SK-N-SH (cell line): ENCODE results near the gene ABHD2. TPM values are rescaled to one million over a fixed set of nuclear protein-coding genes. Genes with fewer than 3 reads are reported as not detected.

Source experiments
- CTCF ChIA-PET: fragments of 300-600, 350-600 bp; formaldehyde crosslinking; extraction: SDS; loops from one replicate; lab custom pipeline; 2021; lab: Yijun Ruan, JAX
- POLR2A ChIA-PET: fragments of 350-600 bp; sonication (Branson Sonifier 250); formaldehyde crosslinking; extraction: SDS; loops from one replicate; lab custom pipeline; 2020; ENCODE audit warnings: antibody characterized with exemption, inconsistent platforms; lab: Yijun Ruan, JAX
- DNase-seq: peaks from one replicate; pipeline ENCODE4 v3.0.0; 2012
- H2AFZ ChIP-seq: fragments of 200-600 bp; sonication (generic); 2 replicates; pipeline ENCODE4 v1.8.1; 2016; ENCODE audit warnings: antibody characterized with exemption, mild to moderate bottlenecking, low read depth
- H3F3A ChIP-seq: fragments of 200-600 bp; sonication (generic); replicated peaks from 2 replicates; pipeline ENCODE3; 2016; ENCODE audit warnings: antibody characterized with exemption, mild to moderate bottlenecking; ENCODE audit not compliant: insufficient read depth
- H3K27ac ChIP-seq, 2 experiments: fragments of 200-500 bp in 1 of 2; fragments of 200-600 bp in 1 of 2; sonication (Bioruptor generic) in 1 of 2; sonication (generic), shearing (Covaris generic) in 1 of 2; 2 replicates each; pipeline versions ENCODE4 v1.5.1 to v1.6.1; 2014 to 2016; ENCODE audit warnings: low read depth in 2 of 2, inconsistent platforms in 1 of 2, low read length in 1 of 2, mild to moderate bottlenecking in 1 of 2, mixed read lengths in 1 of 2
- H3K27me3 ChIP-seq: fragments of 200-600 bp; sonication (generic), shearing (Covaris generic); 2 replicates; pipeline ENCODE4 v1.6.1; 2016; ENCODE audit warnings: mixed run types; ENCODE audit not compliant: insufficient read depth
- H3K36me3 ChIP-seq, 2 experiments: fragments of 200-500 bp in 1 of 2; fragments of 200-600 bp in 1 of 2; sonication (Bioruptor generic) in 1 of 2; sonication (generic) in 1 of 2; replicated peaks in 1 of 2; 2 replicates each; pipeline versions ENCODE3 to v1.5.1; 2014 to 2016; ENCODE audit warnings: low read length in 1 of 2, mild to moderate bottlenecking in 1 of 2; ENCODE audit not compliant: insufficient read depth in 2 of 2, control insufficient read depth in 1 of 2
- H3K4me1 ChIP-seq, 2 experiments: fragments of 200-500 bp in 1 of 2; fragments of 200-600 bp in 1 of 2; sonication (Bioruptor generic) in 1 of 2; sonication (generic), shearing (Covaris generic) in 1 of 2; 2 replicates each; pipeline versions ENCODE4 v1.5.1 to v1.6.1; 2014 to 2016; ENCODE audit warnings: low read depth in 1 of 2, low read length in 1 of 2, mixed run types in 1 of 2; ENCODE audit not compliant: insufficient read depth in 2 of 2, control insufficient read depth in 1 of 2
- H3K4me2 ChIP-seq: fragments of 200-600 bp; sonication (generic), shearing (Covaris generic); 2 replicates; pipeline ENCODE4 v1.6.1; 2017; ENCODE audit warnings: mixed run types
- H3K4me3 ChIP-seq, 2 experiments: fragments of 200-500 bp in 1 of 2; fragments of 200-600 bp in 1 of 2; sonication (Bioruptor generic) in 1 of 2; sonication (generic), shearing (Covaris generic) in 1 of 2; 2 replicates each; pipeline versions ENCODE4 v1.5.1 to v1.8.1; 2014 to 2016; ENCODE audit warnings: low read depth in 2 of 2, inconsistent platforms in 1 of 2, low read length in 1 of 2, mild to moderate bottlenecking in 1 of 2, mixed read lengths in 1 of 2, moderate library complexity in 1 of 2
- H3K79me2 ChIP-seq: fragments of 200-600 bp; sonication (generic); 2 replicates; pipeline ENCODE4 v1.8.1; 2017; ENCODE audit warnings: mild to moderate bottlenecking; ENCODE audit not compliant: insufficient read depth
- H3K9ac ChIP-seq: fragments of 200-600 bp; sonication (generic); 2 replicates; pipeline ENCODE4 v1.6.1; 2017; ENCODE audit warnings: mixed run types
- H3K9me2 ChIP-seq: fragments of 200-600 bp; sonication (generic); 2 replicates; pipeline ENCODE4 v1.6.1; 2017; ENCODE audit warnings: mixed run types
- H3K9me3 ChIP-seq: fragments of 200-600 bp; sonication (generic); 2 replicates; pipeline ENCODE4 v1.6.1; 2017; ENCODE audit warnings: mixed run types, mild to moderate bottlenecking, moderate library complexity
- H4K20me1 ChIP-seq: fragments of 200-600 bp; sonication (generic); 2 replicates; pipeline ENCODE4 v1.6.1; 2017; ENCODE audit warnings: mild to moderate bottlenecking, mixed run types; ENCODE audit not compliant: insufficient read depth
- FOXM1 ChIP-seq: IDR thresholded peaks from 2 replicates; pipeline ENCODE4 v1.4.0; 2012; ENCODE audit warnings: low read depth, mild to moderate bottlenecking
- GABPA ChIP-seq: IDR thresholded peaks from 2 replicates; pipeline ENCODE4 v1.4.0; 2012; ENCODE audit warnings: low read depth, mild to moderate bottlenecking
- GATA2 ChIP-seq: sonication (generic); formaldehyde crosslinking; IDR thresholded peaks from 2 replicates; pipeline ENCODE4 v1.5.0; 2020; ENCODE audit warnings: mild to moderate bottlenecking, missing genetic modification reagents
- NRF1 ChIP-seq: IDR thresholded peaks from 2 replicates; pipeline ENCODE4 v1.6.1; 2012; ENCODE audit warnings: low read depth, mild to moderate bottlenecking, low read length
- RAD21 ChIP-seq: IDR thresholded peaks from 2 replicates; pipeline ENCODE4 v1.6.1; 2012; ENCODE audit warnings: mild to moderate bottlenecking, low read length
- SIN3A ChIP-seq: IDR thresholded peaks from 2 replicates; pipeline ENCODE4 v1.6.1; 2012; ENCODE audit warnings: low read depth, mild to moderate bottlenecking, low read length, moderate library complexity, borderline replicate concordance
- TAF1 ChIP-seq: IDR thresholded peaks from 2 replicates; pipeline ENCODE4 v1.6.1; 2012; ENCODE audit warnings: low read depth, mild to moderate bottlenecking, low read length, moderate library complexity, borderline replicate concordance
- TEAD4 ChIP-seq: IDR thresholded peaks from 2 replicates; pipeline ENCODE4 v1.4.0; 2012; ENCODE audit warnings: mild to moderate bottlenecking, borderline replicate concordance; ENCODE audit not compliant: insufficient read depth
- WGBS: methylation state at CpG from one replicate; pipeline ENCODE4 v1.1.6; 2017; ENCODE audit warnings: low lambda C conversion rate; 5-methylcytosine and 5-hydroxymethylcytosine counted together
- polyA plus RNA-seq, 3 experiments: library from polyadenylated mRNA; depleted of rRNA; stranded (reverse); fragments of >200 nt; gene quantifications; 2 replicates each; pipeline ENCODE4 v1.2.3, GENCODE V29; 2012
- TF ChIP-seq, protein P1 (sequence below): IDR thresholded peaks from 2 replicates; pipeline ENCODE4 v1.4.0; 2012; ENCODE audit warnings: low read depth, borderline replicate concordance
- TF ChIP-seq, protein P2 (sequence below): IDR thresholded peaks from 2 replicates; pipeline ENCODE4; 2012
- TF ChIP-seq, protein P3 (sequence below): fragments of 200-600 bp; sonication (generic); IDR thresholded peaks from 2 replicates; pipeline ENCODE4 v1.6.1; 2017; ENCODE audit warnings: antibody characterized with exemption, mild to moderate bottlenecking, moderate library complexity

The ABHD2 gene
- polyA plus RNA-seq, 1 of the 3 experiments (the other 2 are of a cell fraction), result 19.2 TPM

DNA sequence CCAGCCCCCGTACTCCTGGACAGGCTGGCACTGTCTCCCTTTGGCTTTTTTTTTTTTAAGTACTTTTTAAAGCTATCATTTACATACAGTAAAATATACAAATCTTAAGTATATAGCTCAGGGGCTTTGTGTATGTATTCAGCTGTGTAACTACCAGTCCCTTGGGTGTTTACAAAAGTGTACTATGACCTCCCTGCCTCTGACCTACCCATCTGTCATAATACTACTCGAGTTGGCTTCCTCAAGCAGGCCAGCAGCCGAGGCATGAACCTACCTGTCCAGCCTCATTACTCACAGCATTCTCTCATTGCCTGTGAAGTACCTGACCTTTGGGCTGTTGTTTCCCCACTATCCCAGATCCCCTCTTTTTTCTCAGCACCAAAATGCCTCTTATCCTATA is 33.2 kb downstream of the ABHD2 start:
- Histone ChIP-seq H3K79me2 (no peaks in the 10 kb centered on the region), H3K9ac (no peak overlapping the region), H3K4me3 (no peak overlapping the region), H3K27ac (no peak overlapping the region), H3F3A (no peaks in the 10 kb centered on the region), H2AFZ (no peak overlapping the region), H3K4me1 (peaks cover 0 to under 1% of the 10 kb centered on the region in 2 experiments; a peak in 1 of 4 replicates), H3K27me3 (no peaks in the 10 kb centered on the region), H4K20me1 (no peaks in the 10 kb centered on the region), H3K9me3 (no peaks in the 10 kb centered on the region), H3K4me2 (no peak overlapping the region), H3K9me2 (no peaks in the 10 kb centered on the region), H3K36me3 (peaks cover 36 to 49% of the 10 kb centered on the region in 2 experiments)
- no peak for DNase-seq
- ChIA-PET POLR2A (no interaction called here), CTCF (interaction anchor here (1.4 to 5.5 kb wide), 5 partner anchors 9 to 69 kb away, joined by 3 to 20 read pairs (median 7); no protein-coding TSS in a partner anchor)
- TF ChIP-seq TEAD4 (no peak), RAD21 (no peak), SIN3A (no peak), GATA2 (CRISPR knock-in tag) (no peak), FOXM1 (no peak)
- TF ChIP-seq, protein P1, sequence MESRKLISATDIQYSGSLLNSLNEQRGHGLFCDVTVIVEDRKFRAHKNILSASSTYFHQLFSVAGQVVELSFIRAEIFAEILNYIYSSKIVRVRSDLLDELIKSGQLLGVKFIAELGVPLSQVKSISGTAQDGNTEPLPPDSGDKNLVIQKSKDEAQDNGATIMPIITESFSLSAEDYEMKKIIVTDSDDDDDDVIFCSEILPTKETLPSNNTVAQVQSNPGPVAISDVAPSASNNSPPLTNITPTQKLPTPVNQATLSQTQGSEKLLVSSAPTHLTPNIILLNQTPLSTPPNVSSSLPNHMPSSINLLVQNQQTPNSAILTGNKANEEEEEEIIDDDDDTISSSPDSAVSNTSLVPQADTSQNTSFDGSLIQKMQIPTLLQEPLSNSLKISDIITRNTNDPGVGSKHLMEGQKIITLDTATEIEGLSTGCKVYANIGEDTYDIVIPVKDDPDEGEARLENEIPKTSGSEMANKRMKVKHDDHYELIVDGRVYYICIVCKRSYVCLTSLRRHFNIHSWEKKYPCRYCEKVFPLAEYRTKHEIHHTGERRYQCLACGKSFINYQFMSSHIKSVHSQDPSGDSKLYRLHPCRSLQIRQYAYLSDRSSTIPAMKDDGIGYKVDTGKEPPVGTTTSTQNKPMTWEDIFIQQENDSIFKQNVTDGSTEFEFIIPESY, result no peak
- 69% methylated on average over 3 of the region's 3 CpGs for WGBS

DNA sequence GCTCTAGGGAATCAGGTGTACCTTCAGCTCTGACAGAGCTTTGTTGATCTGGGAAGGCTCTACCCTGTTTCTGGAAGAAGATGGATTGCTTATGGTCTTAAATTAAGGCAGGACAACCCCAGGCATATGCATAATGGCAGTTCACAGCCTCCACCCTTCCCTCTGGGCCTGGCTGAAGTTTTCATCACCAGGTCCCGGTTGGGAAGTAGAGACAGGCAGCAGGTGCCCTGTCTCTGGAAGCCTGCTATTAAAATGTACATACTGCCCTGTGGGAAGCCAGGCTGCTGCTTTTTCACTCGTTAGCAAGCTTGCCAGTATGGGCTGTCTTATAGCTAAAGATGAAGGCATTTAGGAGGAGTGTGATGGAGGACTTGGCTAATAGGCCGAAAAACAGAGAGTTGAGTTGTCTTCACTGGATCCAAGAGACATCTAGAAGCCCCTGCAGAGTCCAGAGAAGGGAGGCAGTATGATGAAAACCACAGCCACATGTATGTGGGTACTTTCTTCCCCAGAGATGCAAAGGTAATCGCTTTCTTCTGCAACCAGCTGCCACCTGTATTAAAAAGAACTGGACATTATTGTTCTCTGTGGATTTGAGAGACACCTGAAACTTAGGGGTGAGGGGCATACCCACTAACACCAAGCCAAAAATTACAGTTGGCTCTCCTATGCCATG is 34.4 kb downstream of the ABHD2 start:
- Histone ChIP-seq H3K79me2 (no peaks in the 10 kb centered on the region), H2AFZ (no peak overlapping the region), H3K9me2 (no peaks in the 10 kb centered on the region), H4K20me1 (no peaks in the 10 kb centered on the region), H3K9me3 (no peaks in the 10 kb centered on the region), H3K36me3 (peaks cover 35 to 47% of the 10 kb centered on the region in 2 experiments), H3K4me1 (no peaks in the 10 kb centered on the region; a peak in 2 of 4 replicates), H3K9ac (no peak overlapping the region), H3K27ac (peak overlapping the region in 1 of 2 experiments; percentile 9; a peak in 1 of 4 replicates), H3K4me3 (no peak overlapping the region), H3K4me2 (no peak overlapping the region)
- no peak for DNase-seq
- ChIA-PET CTCF (interaction anchor here (1.1 to 5.5 kb wide), 5 partner anchors 10 to 65 kb away, joined by 4 to 20 read pairs (median 6); no protein-coding TSS in a partner anchor), POLR2A (interaction anchor here (0.8 kb wide), 1 partner anchor 10 kb away, joined by 3 read pairs; no protein-coding TSS in a partner anchor)
- 97% methylated on average over 4 of the region's 4 CpGs for WGBS
- TF ChIP-seq GATA2 (CRISPR knock-in tag) (no peak), TAF1 (no peak), GABPA (no peak), NRF1 (no peak)
- TF ChIP-seq, protein P2, sequence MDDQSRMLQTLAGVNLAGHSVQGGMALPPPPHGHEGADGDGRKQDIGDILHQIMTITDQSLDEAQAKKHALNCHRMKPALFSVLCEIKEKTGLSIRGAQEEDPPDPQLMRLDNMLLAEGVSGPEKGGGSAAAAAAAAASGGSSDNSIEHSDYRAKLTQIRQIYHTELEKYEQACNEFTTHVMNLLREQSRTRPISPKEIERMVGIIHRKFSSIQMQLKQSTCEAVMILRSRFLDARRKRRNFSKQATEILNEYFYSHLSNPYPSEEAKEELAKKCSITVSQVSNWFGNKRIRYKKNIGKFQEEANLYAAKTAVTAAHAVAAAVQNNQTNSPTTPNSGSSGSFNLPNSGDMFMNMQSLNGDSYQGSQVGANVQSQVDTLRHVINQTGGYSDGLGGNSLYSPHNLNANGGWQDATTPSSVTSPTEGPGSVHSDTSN, result no peak
- TF ChIP-seq, protein P1, result no peak
- TF ChIP-seq, protein P3, sequence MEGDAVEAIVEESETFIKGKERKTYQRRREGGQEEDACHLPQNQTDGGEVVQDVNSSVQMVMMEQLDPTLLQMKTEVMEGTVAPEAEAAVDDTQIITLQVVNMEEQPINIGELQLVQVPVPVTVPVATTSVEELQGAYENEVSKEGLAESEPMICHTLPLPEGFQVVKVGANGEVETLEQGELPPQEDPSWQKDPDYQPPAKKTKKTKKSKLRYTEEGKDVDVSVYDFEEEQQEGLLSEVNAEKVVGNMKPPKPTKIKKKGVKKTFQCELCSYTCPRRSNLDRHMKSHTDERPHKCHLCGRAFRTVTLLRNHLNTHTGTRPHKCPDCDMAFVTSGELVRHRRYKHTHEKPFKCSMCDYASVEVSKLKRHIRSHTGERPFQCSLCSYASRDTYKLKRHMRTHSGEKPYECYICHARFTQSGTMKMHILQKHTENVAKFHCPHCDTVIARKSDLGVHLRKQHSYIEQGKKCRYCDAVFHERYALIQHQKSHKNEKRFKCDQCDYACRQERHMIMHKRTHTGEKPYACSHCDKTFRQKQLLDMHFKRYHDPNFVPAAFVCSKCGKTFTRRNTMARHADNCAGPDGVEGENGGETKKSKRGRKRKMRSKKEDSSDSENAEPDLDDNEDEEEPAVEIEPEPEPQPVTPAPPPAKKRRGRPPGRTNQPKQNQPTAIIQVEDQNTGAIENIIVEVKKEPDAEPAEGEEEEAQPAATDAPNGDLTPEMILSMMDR, result no peak
- TF ChIP-seq, all 33 proteins: peak for 0
- H3K27me3 ChIP-seq, result no peaks in the 10 kb centered on the region
- no peaks in the 10 kb centered on the region for H3F3A ChIP-seq
